ENCODE measurements around the gene ZGRF1.
A peak's percentile ranks its signal among the peaks of the same experiment; 100 is the strongest.
"Not testable (repeated sequence)": the region's sequence is repeated elsewhere in the genome, so short reads cannot be mapped to it uniquely, and the experiment has no call there.

Gene ZGRF1

GRCh38 chr4:112636688-112637551 is at the start of gene ZGRF1, which contains the start of gene LARP7:
TSS of gene ZGRF1 (minus strand) at chr4:112636909. CDS start at chr4:112633176, 3,733 bp downstream.
TSS of gene LARP7 (plus strand) at chr4:112637143. CDS start at chr4:112644670, 7,527 bp downstream.
- no peaks in the 10 kb centered on the region for H3K36me3 ChIP-seq (ENCODE audit: control insufficient read depth, insufficient read depth, low read length, severe bottlenecking)
- no peaks in the 10 kb centered on the region for H3K27me3 ChIP-seq (replicated peaks; ENCODE audit: control insufficient read depth, insufficient read depth, low read length)
- peak within 1 kb of the TSS; percentile 93 for H3K4me3 ChIP-seq (ENCODE audit: low read length)
- H3K4me1 ChIP-seq (ENCODE audit: control insufficient read depth, insufficient read depth, low read length): peaks cover 12% of the 10 kb centered on the region
- H3K9me3 ChIP-seq (ENCODE audit: control insufficient read depth, low read length): no peaks in the 10 kb centered on the region
- H3K9ac ChIP-seq (ENCODE audit: low read length): peak within 1 kb of the TSS; percentile 98
- DNase-seq (ENCODE audit: low read depth): peak; percentile 100

DNA sequence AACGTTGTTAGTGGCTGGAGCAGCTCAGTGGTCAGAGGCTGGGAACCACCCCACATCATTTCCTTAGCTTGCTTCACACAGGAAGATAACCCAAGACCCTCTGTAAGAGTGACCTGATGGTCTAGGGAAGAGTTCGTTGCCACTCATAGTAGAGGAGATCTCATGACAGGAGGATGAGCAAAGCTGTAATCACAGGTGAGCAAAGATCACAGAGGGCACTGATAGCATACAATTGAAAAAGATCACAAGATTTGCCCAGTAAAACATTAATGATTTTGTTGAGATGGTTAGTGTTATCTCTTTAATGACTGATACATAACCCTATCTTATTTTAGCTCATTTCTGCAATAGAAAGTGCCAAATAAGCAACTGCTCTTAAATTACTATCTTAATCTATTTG is 44.3 kb upstream of the ZGRF1 start:
- Histone ChIP-seq H3K4me3 (ENCODE audit: low read length) (no peak overlapping the region), H3K9me3 (ENCODE audit: control insufficient read depth, low read length) (no peaks in the 10 kb centered on the region), H3K36me3 (ENCODE audit: control insufficient read depth, insufficient read depth, low read length, severe bottlenecking) (no peaks in the 10 kb centered on the region), H3K9ac (ENCODE audit: low read length) (no peak overlapping the region), H3K27me3 (replicated peaks; ENCODE audit: control insufficient read depth, insufficient read depth, low read length) (no peaks in the 10 kb centered on the region), H3K4me1 (ENCODE audit: control insufficient read depth, insufficient read depth, low read length) (no peaks in the 10 kb centered on the region)
- no peak for DNase-seq (ENCODE audit: low read depth)

- no peaks in the 10 kb centered on the region for H3K9me3 ChIP-seq (ENCODE audit: control insufficient read depth, low read length)
- DNase-seq (ENCODE audit: low read depth): no peak
- H3K4me3 ChIP-seq (ENCODE audit: low read length): no peak overlapping the region
- H3K27me3 ChIP-seq (replicated peaks; ENCODE audit: control insufficient read depth, insufficient read depth, low read length): no peaks in the 10 kb centered on the region
- H3K4me1 ChIP-seq (ENCODE audit: control insufficient read depth, insufficient read depth, low read length): no peaks in the 10 kb centered on the region
- H3K9ac ChIP-seq (ENCODE audit: low read length): no peak overlapping the region
- H3K36me3 ChIP-seq (ENCODE audit: control insufficient read depth, insufficient read depth, low read length, severe bottlenecking): no peaks in the 10 kb centered on the region
These were observed 40.9 kb upstream of the ZGRF1 start for GRCh38 chr4:112677519-112678091.

DNA sequence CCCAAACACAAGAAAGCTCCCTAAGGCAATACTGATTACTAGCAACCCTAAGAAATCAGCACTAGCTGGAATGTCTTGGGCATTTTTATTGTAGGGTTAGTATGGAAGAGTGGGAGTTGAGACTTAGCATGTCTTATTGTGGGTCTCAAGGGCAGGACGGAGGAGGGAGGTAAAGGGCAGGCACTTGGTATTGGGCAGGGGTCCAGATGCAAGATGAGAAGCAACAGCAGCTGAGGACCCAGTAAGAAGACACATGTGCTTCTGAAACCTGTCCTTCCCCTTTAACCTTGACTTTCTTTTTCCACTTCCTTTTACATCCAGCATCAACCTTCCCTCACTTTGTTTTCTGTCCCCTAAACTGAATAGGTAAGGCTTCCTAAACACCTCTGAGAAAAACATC is 37.7 kb upstream of the ZGRF1 start:
- DNase-seq (ENCODE audit: low read depth): no peak
- Histone ChIP-seq H3K27me3 (replicated peaks; ENCODE audit: control insufficient read depth, insufficient read depth, low read length) (no peaks in the 10 kb centered on the region), H3K9ac (ENCODE audit: low read length) (no peak overlapping the region), H3K4me1 (ENCODE audit: control insufficient read depth, insufficient read depth, low read length) (peaks cover 18% of the 10 kb centered on the region), H3K36me3 (ENCODE audit: control insufficient read depth, insufficient read depth, low read length, severe bottlenecking) (no peaks in the 10 kb centered on the region), H3K4me3 (ENCODE audit: low read length) (no peak overlapping the region), H3K9me3 (ENCODE audit: control insufficient read depth, low read length) (no peaks in the 10 kb centered on the region)

DNA sequence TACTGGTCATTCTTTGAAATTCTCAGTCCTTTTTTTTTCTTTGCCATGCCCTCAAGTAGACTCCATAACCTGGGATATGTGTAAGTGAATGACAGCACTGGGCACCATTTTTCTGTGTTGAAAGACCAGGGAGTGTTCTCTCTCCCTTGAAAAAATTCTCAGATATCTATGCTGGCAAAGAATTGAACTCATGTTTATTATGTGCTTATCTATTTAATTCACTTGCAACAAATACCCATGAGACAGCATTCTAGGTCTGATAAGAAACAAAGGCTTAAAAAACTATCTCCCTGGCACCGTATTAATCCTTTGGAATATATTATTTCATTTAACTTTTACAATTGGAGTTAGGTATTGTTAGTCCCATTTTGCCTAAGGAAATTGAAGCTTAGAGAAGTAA is 37.0 kb upstream of the ZGRF1 start:
- Histone ChIP-seq H3K27me3 (replicated peaks; ENCODE audit: control insufficient read depth, insufficient read depth, low read length) (no peaks in the 10 kb centered on the region), H3K9ac (ENCODE audit: low read length) (no peak overlapping the region), H3K9me3 (ENCODE audit: control insufficient read depth, low read length) (no peaks in the 10 kb centered on the region), H3K36me3 (ENCODE audit: control insufficient read depth, insufficient read depth, low read length, severe bottlenecking) (no peaks in the 10 kb centered on the region), H3K4me3 (ENCODE audit: low read length) (no peak overlapping the region), H3K4me1 (ENCODE audit: control insufficient read depth, insufficient read depth, low read length) (peaks cover 18% of the 10 kb centered on the region)
- no peak for DNase-seq (ENCODE audit: low read depth)

- no peak overlapping the region for H3K4me3 ChIP-seq (ENCODE audit: low read length)
- H3K27me3 ChIP-seq (replicated peaks; ENCODE audit: control insufficient read depth, insufficient read depth, low read length): no peaks in the 10 kb centered on the region
- H3K4me1 ChIP-seq (ENCODE audit: control insufficient read depth, insufficient read depth, low read length): peaks cover 18% of the 10 kb centered on the region
- no peaks in the 10 kb centered on the region for H3K9me3 ChIP-seq (ENCODE audit: control insufficient read depth, low read length)
- H3K36me3 ChIP-seq (ENCODE audit: control insufficient read depth, insufficient read depth, low read length, severe bottlenecking): no peaks in the 10 kb centered on the region
- no peak for DNase-seq (ENCODE audit: low read depth)
- H3K9ac ChIP-seq (ENCODE audit: low read length): no peak overlapping the region
These were observed 36.4 kb upstream of the ZGRF1 start for GRCh38 chr4:112673076-112673475.

GRCh38 chr4:112668131-112668530 is 31.4 kb upstream of the ZGRF1 start:
- no peaks in the 10 kb centered on the region for H3K36me3 ChIP-seq (ENCODE audit: control insufficient read depth, insufficient read depth, low read length, severe bottlenecking)
- H3K4me1 ChIP-seq (ENCODE audit: control insufficient read depth, insufficient read depth, low read length): peaks cover 18% of the 10 kb centered on the region
- H3K4me3 ChIP-seq (ENCODE audit: low read length): no peak overlapping the region
- H3K9me3 ChIP-seq (ENCODE audit: control insufficient read depth, low read length): no peaks in the 10 kb centered on the region
- no peaks in the 10 kb centered on the region for H3K27me3 ChIP-seq (replicated peaks; ENCODE audit: control insufficient read depth, insufficient read depth, low read length)
- DNase-seq (ENCODE audit: low read depth): no peak
- no peak overlapping the region for H3K9ac ChIP-seq (ENCODE audit: low read length)

DNA sequence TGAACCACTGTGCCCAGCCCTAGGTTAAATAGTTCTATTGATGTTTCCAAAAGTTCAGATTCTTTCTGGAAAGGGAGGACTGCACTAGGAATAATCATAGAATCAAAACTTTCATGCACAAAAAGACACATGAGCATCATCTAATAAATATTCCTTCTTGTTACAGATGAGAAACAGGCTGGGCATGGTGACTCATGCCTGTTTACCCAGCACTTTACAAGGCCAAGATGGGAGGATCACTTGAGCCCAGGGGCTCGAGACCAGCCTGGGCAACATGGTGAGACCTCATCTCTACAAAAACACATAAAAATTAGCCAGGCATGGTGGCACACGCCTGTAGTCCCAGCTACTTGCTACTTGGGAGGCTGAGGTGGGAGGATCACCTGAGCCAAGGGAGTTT is 27.9 kb upstream of the ZGRF1 start:
- Histone ChIP-seq H3K9me3 (ENCODE audit: control insufficient read depth, low read length) (no peaks in the 10 kb centered on the region), H3K9ac (ENCODE audit: low read length) (no peak overlapping the region), H3K4me3 (ENCODE audit: low read length) (no peak overlapping the region), H3K27me3 (replicated peaks; ENCODE audit: control insufficient read depth, insufficient read depth, low read length) (no peaks in the 10 kb centered on the region), H3K4me1 (ENCODE audit: control insufficient read depth, insufficient read depth, low read length) (peaks cover under 1% of the 10 kb centered on the region), H3K36me3 (ENCODE audit: control insufficient read depth, insufficient read depth, low read length, severe bottlenecking) (no peaks in the 10 kb centered on the region)
- DNase-seq (ENCODE audit: low read depth): no peak

DNA sequence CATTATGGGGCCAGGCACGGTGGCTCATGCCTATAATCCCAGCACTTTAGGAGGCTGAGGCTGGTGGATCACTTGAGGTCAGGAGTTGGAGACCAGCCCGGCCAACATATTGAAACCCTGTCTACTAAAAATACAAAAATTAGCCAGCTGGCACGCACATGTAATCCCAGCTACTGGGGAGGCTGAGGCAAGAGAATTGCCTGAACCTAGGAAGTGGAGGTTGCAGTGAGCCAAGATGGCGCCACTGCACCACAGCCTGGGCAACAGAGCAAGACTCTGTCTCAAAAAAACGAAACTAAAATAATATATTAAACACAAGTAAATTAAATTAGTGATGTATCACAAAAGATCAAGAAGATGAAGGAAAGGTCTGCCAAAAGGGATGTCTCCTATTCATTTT is 19.4 kb upstream of the ZGRF1 start:
- not testable (repeated sequence) for H3K27me3 ChIP-seq (replicated peaks; ENCODE audit: control insufficient read depth, insufficient read depth, low read length); H3K4me1 ChIP-seq (ENCODE audit: control insufficient read depth, insufficient read depth, low read length); H3K9me3 ChIP-seq (ENCODE audit: control insufficient read depth, low read length); H3K4me3 ChIP-seq (ENCODE audit: low read length); H3K9ac ChIP-seq (ENCODE audit: low read length); DNase-seq (ENCODE audit: low read depth)
- H3K36me3 ChIP-seq (ENCODE audit: control insufficient read depth, insufficient read depth, low read length, severe bottlenecking): peaks cover 81% of the 10 kb centered on the region

GRCh38 chr4:112655270-112655669 is 18.6 kb upstream of the ZGRF1 start:
- no peaks in the 10 kb centered on the region for H3K4me1 ChIP-seq (ENCODE audit: control insufficient read depth, insufficient read depth, low read length)
- no peaks in the 10 kb centered on the region for H3K9me3 ChIP-seq (ENCODE audit: control insufficient read depth, low read length)
- H3K9ac ChIP-seq (ENCODE audit: low read length): no peak overlapping the region
- peaks cover 89% of the 10 kb centered on the region for H3K36me3 ChIP-seq (ENCODE audit: control insufficient read depth, insufficient read depth, low read length, severe bottlenecking)
- no peak overlapping the region for H3K4me3 ChIP-seq (ENCODE audit: low read length)
- no peaks in the 10 kb centered on the region for H3K27me3 ChIP-seq (replicated peaks; ENCODE audit: control insufficient read depth, insufficient read depth, low read length)
- DNase-seq (ENCODE audit: low read depth): no peak

DNA sequence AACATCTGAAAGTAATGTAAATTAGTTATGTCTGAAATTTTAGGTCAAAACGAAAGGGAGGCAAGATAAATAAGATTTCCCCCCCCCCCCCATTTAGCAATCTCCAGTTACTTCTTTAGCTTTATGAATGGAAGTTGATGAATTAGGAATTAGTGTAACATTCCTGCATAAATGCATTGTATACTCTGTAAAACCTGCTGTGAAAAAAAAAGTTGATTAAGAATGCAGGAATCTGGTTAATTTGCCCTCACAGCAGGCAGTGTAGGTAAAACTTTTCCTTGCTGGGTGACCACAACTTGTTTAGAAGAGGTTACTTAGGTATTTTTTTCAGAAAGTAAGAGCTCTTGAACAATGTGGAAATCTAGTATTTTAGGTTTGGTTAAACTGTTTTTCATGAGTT is 15.5 kb upstream of the ZGRF1 start:
- DNase-seq (ENCODE audit: low read depth): no peak

More for the DNA sequence above, 15.5 kb upstream of the ZGRF1 start:
- H3K4me1 ChIP-seq (ENCODE audit: control insufficient read depth, insufficient read depth, low read length): no peaks in the 10 kb centered on the region
- H3K27me3 ChIP-seq (replicated peaks; ENCODE audit: control insufficient read depth, insufficient read depth, low read length): no peaks in the 10 kb centered on the region
- no peak overlapping the region for H3K9ac ChIP-seq (ENCODE audit: low read length)
- H3K4me3 ChIP-seq (ENCODE audit: low read length): no peak overlapping the region
- H3K9me3 ChIP-seq (ENCODE audit: control insufficient read depth, low read length): no peaks in the 10 kb centered on the region
- peaks cover 97% of the 10 kb centered on the region for H3K36me3 ChIP-seq (ENCODE audit: control insufficient read depth, insufficient read depth, low read length, severe bottlenecking)
